GM20000 (cell line): Measurements from ENCODE around the gene PLK3.
"Not testable (repeated sequence)": the region's sequence is repeated elsewhere in the genome, so short reads cannot be mapped to it uniquely, and the experiment has no call there.

Source experiments
- DNase-seq: peaks from one replicate; pipeline ENCODE4 v3.0.0; 2012; ENCODE audit warnings: low spot score
- TF ChIP-seq, protein P1 (sequence below): IDR thresholded peaks from 2 replicates; pipeline ENCODE4 v1.5.1; 2012; ENCODE audit warnings: mild to moderate bottlenecking, control low read depth; ENCODE audit errors: extremely low read depth, missing control alignments

The PLK3 gene

GRCh38 chr1:44807364-44808062 is 7.3 kb downstream of the PLK3 start:
- TF ChIP-seq, protein P1, sequence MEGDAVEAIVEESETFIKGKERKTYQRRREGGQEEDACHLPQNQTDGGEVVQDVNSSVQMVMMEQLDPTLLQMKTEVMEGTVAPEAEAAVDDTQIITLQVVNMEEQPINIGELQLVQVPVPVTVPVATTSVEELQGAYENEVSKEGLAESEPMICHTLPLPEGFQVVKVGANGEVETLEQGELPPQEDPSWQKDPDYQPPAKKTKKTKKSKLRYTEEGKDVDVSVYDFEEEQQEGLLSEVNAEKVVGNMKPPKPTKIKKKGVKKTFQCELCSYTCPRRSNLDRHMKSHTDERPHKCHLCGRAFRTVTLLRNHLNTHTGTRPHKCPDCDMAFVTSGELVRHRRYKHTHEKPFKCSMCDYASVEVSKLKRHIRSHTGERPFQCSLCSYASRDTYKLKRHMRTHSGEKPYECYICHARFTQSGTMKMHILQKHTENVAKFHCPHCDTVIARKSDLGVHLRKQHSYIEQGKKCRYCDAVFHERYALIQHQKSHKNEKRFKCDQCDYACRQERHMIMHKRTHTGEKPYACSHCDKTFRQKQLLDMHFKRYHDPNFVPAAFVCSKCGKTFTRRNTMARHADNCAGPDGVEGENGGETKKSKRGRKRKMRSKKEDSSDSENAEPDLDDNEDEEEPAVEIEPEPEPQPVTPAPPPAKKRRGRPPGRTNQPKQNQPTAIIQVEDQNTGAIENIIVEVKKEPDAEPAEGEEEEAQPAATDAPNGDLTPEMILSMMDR, result no peak
- peak; percentile 85 for DNase-seq

- TF ChIP-seq, protein P1, result no peak
- DNase-seq, result peak; percentile 77
Observed at GRCh38 chr1:44808063-44808937, 8.1 kb downstream of the PLK3 start, which contains the start of gene BTBD19. Gene BTBD19 (plus strand): TSS chr1:44808523. CDS start chr1:44808821, 298 bp downstream.

DNA sequence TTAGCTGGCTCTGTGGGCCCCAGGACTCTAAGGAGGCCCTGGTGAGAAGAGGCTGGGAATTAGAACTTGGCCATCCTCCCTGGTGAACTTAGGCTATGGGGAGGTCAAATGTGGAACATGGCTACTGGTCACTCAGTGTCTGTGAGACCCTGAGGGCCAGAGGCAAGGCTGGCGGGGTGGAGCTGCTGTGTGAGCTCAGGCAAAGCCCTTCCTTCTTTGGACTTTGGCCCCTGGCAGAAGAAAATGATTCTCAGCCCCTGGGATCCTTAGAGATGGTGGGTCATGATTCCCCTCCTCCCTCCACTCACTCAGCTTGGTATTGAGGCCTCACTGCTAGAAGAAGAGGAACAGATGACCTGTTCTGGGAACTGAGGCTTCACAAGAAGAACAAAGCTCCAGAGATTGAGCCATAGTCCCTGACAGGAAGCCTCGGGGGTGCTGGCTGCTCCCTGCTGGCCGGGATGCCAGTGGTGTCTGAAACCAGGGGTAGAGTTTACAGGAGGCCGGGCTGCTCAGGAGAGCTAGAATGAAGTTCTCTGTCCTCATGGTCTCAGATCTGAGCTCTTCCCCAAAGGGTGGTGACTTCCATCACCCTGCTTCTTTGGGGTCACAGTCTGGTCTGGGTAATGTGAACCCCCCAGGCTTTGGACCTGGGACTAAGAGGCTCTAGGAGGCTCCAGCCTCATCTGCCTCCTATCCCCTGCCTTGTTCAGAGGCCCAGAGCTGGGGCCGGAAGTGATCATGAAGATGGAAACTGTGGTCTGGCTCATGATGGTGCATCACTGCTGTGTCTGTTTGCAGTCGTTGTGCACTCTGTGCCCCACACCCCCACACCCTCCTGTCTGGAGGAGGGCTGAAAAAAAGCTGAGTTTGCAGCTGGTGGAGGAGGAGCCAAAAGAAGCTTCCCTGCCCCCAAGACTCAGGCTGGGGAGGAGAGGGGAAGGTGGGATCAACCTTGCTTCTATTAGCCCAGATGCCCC is 9.1 kb downstream of the PLK3 start:
- DNase-seq, result peak; percentile 88
- TF ChIP-seq, protein P1, result no peak

- DNase-seq, result no peak
- TF ChIP-seq, protein P1, result no peak
Observed at GRCh38 chr1:44810101-44810761, 10.1 kb downstream of the PLK3 start.

- not testable (repeated sequence) for DNase-seq
Observed at GRCh38 chr1:44810762-44811105, 10.6 kb downstream of the PLK3 start.

DNA sequence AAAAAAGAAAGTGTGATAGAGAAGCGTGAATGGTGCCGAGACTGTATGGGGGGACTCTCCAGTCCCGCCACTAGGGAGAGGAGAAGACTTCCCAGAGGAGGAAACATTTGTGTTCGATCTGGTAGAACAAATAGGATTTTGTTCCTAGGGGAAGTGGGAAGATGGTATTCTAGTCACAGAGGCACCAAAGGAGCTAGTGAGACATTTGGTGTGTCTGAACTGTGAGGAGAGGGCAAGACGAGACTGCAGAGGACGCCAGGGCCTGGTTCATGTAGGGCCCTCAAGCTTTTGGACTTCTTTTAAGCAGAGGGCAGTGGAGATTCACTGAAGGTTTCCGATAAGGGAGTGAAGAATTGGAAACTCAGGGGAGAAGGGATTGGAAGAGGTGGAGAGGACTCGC is 11.1 kb downstream of the PLK3 start:
- TF ChIP-seq, protein P1, result no peak
- DNase-seq, result no peak
